Activated CD8-positive, alpha-beta memory T cell treated with anti-CD3 and anti-CD28 coated beads for 4 hours (primary cell): ENCODE measurements around the gene MYRIP.
A peak's percentile ranks its signal among the peaks of the same experiment; 100 is the strongest.
"Not testable (repeated sequence)": the region's sequence is repeated elsewhere in the genome, so short reads cannot be mapped to it uniquely, and the experiment has no call there.

Experiments
- DNase-seq, 2 donors: peaks; one replicate each; pipeline ENCODE4 v3.0.0-alpha.2; 2020; ENCODE audit warnings: low read depth in 2 of 2

The MYRIP gene

DNA sequence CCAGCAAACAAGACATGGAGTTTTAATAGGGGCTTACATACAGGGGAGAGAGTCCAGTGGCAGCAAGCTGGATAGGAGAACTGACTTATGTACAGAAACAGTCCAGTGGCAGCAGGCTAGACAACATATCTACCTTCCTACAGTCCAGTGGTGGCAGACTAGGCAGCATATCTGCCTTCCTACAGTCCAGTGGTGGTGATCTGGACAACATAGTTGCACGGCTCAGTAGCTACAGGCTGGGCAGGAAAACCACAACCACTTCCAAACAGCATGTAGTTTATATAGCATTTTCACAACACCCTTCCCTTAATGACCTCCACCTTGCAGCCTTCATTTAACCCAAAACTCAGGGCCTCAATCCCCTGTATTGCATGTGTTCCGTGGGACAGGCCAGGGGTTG is 318.8 kb downstream of the MYRIP start:
- DNase-seq = no peak

GRCh38 chr3:40129510-40129909 is 320.1 kb downstream of the MYRIP start:
- no peak for DNase-seq

- DNase-seq = no peak
Observed at GRCh38 chr3:40129981-40130380, 320.6 kb downstream of the MYRIP start.

- no peak for DNase-seq
Observed at GRCh38 chr3:40130721-40131120, 321.3 kb downstream of the MYRIP start.

GRCh38 chr3:40133886-40134575 is 324.6 kb downstream of the MYRIP start:
- DNase-seq = not testable (repeated sequence)

DNA sequence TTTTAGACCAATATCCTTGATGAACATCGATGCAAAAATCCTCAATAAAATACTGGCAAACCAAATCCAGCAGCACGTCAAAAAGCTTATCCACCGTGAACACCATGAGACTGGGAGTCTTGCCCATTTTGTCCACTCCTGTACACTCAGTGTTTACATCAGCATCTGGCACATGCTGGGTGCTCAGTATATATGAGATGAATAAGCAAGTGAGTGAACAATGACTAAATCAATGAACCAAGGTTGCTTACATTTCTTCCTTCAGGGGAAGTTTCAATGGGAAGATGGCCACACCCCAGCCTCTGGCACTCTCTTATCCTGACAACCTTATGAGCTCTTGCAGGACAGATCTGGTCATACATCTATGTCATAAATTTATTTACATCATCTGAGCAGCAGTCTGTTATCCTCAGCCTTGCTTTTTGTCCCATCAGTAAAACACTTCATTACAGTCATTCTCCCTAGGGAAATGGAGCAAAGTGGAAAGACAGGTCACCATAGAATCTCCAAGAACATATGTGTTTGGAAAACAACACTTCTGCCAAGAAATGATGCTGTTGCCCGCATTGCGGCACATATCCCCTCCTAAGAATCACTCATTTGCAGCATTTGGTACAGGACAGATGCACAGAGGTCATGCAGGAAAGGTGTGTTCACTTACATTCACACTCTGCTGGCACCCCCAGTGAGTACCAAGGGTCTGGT is 328.3 kb downstream of the MYRIP start:
- no peak for DNase-seq

- no peak for DNase-seq
Observed at GRCh38 chr3:40143283-40144090, 334.1 kb downstream of the MYRIP start.

DNA sequence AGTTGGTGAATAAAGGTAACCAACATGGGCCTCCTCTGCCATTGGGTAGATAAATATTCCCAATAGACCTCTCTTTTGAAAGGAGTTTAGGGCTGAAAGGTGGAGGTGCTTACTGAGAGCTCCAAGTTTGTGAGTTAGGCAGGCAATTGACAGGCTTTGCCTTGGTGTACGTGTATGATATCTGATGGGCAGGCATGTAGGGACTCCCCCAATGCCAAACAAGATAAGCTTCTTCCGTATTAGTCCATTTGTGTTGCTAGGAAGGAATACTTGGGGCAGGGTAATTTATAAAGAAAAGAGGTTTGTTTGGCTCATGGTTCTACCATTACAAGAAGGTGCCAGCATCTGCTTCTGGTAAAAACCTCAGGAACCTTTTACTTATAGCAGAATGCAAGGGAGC is 339.4 kb downstream of the MYRIP start:
- no peak for DNase-seq

DNA sequence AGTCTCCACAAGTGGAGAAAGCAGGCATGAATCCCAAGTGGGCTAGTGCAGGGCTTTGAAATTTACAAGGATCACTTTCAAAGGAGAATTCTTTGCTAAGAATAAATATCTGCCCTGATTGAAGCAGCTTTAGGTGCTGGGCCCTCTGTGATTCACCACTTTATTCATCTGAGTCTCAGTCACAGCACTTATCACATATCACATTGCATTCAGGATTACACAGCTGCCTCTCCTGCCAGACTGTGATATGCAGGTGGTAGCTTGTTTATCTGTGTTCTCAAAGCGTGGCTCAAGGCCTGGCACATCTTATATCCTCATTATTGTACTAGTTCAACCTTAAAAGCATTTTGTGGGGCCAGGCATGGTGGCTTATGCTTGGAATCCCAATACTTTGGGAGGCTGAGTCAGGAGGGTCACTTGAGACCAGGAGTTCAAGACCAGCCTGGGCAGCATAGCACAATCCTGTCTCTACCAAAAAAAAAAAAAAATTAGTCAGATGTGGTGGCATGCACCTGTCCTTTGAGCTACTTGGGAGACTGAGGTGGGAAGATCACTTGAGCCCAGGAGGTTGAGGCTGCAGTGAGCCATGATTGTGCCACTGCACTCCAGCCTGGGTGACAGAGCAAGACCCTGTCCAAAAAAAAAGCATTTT is 343.2 kb downstream of the MYRIP start:
- DNase-seq = no peak

DNA sequence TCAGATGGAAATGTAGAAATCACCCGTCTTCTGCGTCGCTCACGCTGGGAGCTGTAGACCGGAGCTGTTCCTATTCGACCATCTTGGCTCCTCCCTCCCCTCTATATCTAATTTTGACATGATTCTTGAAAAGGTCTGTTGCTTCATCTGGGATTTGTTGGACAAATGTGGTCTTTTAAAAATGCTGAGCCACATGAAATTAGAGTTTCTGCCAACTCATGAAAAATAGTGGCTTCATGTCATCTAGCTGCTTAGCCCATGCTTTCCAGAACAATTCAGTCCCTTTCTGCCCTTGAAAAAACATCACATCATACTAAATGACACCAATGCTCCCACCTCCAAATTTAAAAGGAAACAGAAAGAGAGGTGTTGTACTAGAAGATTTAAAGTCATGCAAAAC is 351.5 kb downstream of the MYRIP start:
- DNase-seq = no peak

DNA sequence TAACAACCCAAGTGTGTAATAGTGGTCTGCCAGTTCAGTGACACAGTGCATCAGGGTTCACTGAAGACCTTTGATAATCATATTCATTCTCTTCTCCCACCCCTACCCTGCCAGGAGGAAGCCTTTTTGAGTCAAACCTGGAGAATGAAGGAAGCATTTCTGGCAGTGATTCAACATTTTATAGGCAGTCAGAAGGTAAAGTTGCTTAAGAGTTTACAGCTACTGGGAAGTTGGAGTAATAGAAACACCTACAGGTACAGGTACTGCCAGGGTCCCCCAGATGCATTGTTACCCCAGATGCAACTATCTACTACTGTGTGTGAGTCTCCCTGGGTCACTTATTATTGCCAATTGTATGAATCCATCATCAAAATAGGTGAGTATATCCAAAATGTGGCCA is 353.2 kb downstream of the MYRIP start:
- DNase-seq = no peak

DNA sequence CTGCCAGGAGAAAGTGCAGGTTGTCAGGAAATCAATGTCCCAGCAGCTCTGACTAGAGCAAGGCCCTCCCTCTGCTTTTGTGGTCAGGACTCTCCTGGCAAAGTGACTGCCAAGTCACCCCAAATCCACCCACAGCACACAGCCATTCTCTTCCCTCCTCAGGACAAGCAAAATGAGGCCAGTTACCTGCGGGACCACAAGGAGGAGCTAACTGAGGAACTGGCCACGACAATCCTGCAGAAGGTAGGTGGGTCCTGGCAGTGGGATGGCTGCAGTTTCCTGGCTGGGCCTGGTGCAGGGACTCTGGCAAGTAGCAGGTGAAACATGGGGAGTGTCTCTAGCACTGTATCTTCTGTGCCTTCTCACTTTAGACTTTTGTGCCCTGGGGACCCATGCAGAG is 357.6 kb downstream of the MYRIP start:
- DNase-seq = no peak

- no peak for DNase-seq
Observed at GRCh38 chr3:40167958-40168357, 358.5 kb downstream of the MYRIP start.

DNA sequence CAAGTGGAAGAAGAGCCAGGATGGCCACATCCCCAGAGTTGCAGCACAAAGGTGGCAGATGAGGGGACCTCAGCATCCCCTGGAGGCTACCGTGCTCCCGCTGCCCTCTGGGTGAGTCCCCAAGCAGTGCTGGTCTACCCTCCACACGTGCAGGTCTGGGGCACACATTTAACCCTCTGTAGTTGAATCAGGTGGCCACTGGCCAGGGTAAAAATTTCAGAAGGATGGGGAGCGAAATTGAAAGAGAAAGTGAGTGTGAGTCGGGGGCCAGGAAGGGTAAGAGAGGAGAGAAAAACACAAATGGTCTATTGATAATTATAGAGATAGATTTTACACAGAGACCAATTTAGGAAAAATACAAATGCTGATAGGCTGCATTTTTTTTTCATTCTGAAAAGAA is 360.6 kb downstream of the MYRIP start:
- no peak for DNase-seq

- DNase-seq = no peak
Observed at GRCh38 chr3:40170395-40170794, 361.0 kb downstream of the MYRIP start.

DNA sequence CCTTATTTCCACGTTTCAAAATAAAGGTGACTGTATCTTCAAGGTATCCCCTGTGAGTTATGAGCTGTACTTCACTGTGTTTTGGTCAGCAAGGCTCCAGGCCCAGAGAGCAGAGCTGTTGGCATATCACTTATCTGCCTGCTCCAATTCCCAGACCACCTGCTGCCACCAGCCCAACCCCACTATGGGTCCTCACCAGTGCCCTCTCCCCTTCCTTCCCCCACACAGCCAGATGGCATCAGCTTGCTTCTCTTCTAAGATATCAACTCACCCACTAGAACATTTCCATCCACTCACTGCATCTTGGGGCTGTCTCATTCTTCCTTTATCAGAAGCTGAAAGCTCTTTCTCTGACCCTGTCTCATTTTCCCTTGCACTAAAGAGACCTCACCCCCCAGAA is 363.2 kb downstream of the MYRIP start:
- no peak for DNase-seq

GRCh38 chr3:40173227-40173721 is 363.9 kb downstream of the MYRIP start:
- no peak for DNase-seq

GRCh38 chr3:40178012-40178594 is 368.7 kb downstream of the MYRIP start:
- no peak for DNase-seq

DNA sequence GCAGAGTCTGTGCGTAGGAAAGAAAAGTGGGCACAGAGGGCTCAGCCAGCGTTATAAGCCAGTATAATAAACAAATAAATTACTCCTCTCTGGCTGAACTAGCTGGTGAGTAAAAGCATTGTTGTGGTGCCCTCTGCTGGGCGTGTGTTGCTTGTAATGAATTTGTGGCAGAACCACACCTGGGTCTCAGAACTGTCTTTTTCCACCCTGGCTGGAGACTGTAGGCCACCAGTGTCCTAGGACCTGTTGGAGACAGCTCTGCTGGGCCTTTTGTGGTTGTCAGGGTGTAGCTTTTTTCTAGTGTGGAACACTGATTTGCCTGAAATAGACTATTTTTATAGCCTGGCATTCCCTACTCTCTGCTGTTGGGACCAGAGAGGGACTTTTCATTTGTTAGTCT is 369.6 kb downstream of the MYRIP start:
- peak in 1 of 2 donors; percentile 5 for DNase-seq

GRCh38 chr3:40181182-40181581 is 371.8 kb downstream of the MYRIP start:
- no peak for DNase-seq

DNA sequence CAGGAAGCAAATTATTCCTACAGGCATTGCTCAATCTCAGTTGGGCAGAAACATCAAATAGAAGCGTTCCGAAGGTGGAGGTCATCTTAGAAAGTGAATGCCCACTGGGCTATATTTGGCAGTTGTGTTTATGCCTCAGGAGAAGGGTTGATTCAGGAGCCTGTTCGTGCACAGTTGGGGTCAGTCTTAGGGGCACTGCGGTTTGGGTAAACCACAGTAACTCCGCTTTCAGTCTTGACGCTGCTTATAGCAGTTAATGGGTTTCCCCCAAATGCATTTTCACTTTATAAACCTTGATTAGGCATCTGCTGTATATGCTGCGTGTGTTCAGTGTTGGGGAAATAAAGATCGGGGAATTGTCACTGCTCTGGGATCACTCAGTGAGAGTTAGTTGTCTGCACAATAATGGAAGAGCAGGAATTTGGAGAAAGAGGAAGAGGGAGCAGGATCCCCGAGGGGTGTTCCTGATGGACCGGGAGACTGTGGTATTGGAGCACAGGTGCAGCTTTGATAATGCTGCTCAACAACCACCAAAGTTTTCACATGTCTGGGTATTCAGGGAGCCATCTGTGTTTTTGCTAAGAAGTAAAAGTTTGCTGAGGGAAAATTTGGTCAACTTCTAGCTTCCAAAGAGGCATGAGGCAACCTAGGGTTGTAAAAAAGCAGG is 375.8 kb downstream of the MYRIP start:
- DNase-seq = no peak
